Measurements from ENCODE around the gene HIGD1B.

- no peak for TF ChIP-seq CTCF (IDR thresholded peaks at IDR 0.05)
- TF ChIP-seq POLR2A (IDR thresholded peaks at IDR 0.05), result no peak
Measured at GRCh38 chr17:44829523-44830358, 17.9 kb upstream of the HIGD1B start, which contains the start of gene GJC1.

Data from ovary (tissue), 3 donors.